ENCODE results near the gene SIX1.

DNA sequence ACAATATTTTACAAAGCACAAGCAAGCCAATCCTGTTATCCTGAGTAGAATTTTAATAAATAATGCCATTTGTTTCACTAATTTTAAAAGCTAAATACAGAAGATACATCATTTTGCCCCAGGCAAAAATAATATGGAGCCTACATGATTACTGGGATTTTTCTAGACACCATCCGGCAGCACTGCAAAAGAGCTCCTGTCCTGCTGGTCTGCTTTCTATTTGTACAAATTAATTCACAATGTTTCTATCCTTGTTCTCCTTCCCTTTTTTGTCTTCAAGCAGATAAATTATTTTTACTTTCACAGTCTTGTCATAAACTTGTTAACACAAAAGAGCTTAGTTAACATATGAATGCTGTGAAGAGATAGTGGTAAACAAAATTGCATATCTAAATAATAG is 4.6 kb downstream of the SIX1 start:
- TF ChIP-seq, protein P1, sequence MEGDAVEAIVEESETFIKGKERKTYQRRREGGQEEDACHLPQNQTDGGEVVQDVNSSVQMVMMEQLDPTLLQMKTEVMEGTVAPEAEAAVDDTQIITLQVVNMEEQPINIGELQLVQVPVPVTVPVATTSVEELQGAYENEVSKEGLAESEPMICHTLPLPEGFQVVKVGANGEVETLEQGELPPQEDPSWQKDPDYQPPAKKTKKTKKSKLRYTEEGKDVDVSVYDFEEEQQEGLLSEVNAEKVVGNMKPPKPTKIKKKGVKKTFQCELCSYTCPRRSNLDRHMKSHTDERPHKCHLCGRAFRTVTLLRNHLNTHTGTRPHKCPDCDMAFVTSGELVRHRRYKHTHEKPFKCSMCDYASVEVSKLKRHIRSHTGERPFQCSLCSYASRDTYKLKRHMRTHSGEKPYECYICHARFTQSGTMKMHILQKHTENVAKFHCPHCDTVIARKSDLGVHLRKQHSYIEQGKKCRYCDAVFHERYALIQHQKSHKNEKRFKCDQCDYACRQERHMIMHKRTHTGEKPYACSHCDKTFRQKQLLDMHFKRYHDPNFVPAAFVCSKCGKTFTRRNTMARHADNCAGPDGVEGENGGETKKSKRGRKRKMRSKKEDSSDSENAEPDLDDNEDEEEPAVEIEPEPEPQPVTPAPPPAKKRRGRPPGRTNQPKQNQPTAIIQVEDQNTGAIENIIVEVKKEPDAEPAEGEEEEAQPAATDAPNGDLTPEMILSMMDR (IDR thresholded peaks at IDR 0.05; ENCODE audit: insufficient read depth, low read length, poor library complexity, severe bottlenecking), result no peak
- no peak for TF ChIP-seq EZH2phosphoT487 (conservative IDR thresholded peaks at IDR 0.05; ENCODE audit: low read length)

Data from SU-DHL-6 (cell line).